ENCODE results near the gene MEMO1.

- TF ChIP-seq POLR2A (IDR thresholded peaks at IDR 0.05; ENCODE audit: low read depth, low read length) = no peak
- TF ChIP-seq RAD21 (IDR thresholded peaks at IDR 0.05; ENCODE audit: low read length) = no peak
- no peak for TF ChIP-seq CTCF (conservative IDR thresholded peaks at IDR 0.05; ENCODE audit: low read depth, low read length)
- TF ChIP-seq MAZ (IDR thresholded peaks at IDR 0.05; ENCODE audit: borderline replicate concordance, low read depth, low read length) = no peak
- TF ChIP-seq MAFK (IDR thresholded peaks at IDR 0.05; ENCODE audit: low read depth, low read length) = no peak
- no peak for TF ChIP-seq SMC3 (IDR thresholded peaks at IDR 0.05; ENCODE audit: low read depth, low read length)
- TF ChIP-seq CEBPB (IDR thresholded peaks at IDR 0.05; ENCODE audit: low read depth, low read length) = no peak
- no peak for TF ChIP-seq RCOR1 (IDR thresholded peaks at IDR 0.05; ENCODE audit: insufficient replicate concordance, low read length)
- no peak for TF ChIP-seq RFX5 (IDR thresholded peaks at IDR 0.05; ENCODE audit: low read depth, low read length)
- TF ChIP-seq MXI1 (IDR thresholded peaks at IDR 0.05; ENCODE audit: borderline replicate concordance, low read depth, low read length) = no peak
These were observed 7.0 kb downstream of the MEMO1 start for GRCh38 chr2:32003791-32004190.

Measured in IMR-90 (cell line).